WTC11 (cell line): Measurements from ENCODE around the gene CENPX. TPM values are rescaled to one million over a fixed set of nuclear protein-coding genes. Genes with fewer than 3 reads are reported as not detected.

ENCODE experiments used
- ATAC-seq: fragments of 200-7000 bp; cut with Tn5 transposase; 2 replicates; pipeline ENCODE4 v1.10.0; 2021; ENCODE audit warnings: mild to moderate bottlenecking, moderate library complexity
- CTCF ChIA-PET: fragments of 300-600 bp; sonication (Branson Sonifier 250); formaldehyde crosslinking; loops from one replicate; lab custom pipeline; 2021; ENCODE audit warnings: antibody characterized with exemption; lab: Charles Lee
- POLR2A ChIA-PET: fragments of 350-600 bp; sonication (Branson Sonifier 250); formaldehyde crosslinking; loops from one replicate; lab custom pipeline; 2021; ENCODE audit warnings: antibody characterized with exemption; lab: Charles Lee
- DNase-seq: peaks from one replicate; pipeline ENCODE4 v3.0.0; 2021; ENCODE audit warnings: low spot score
- H3K27ac Mint-ChIP-seq: 2 replicates; pipeline ENCODE4 v1.8.0; 2021; ENCODE audit warnings: mixed read lengths
- H3K27me3 Mint-ChIP-seq: 2 replicates; pipeline ENCODE4 v1.8.0; 2021; ENCODE audit warnings: low read depth, mild to moderate bottlenecking, moderate library complexity, mixed read lengths
- H3K36me3 Mint-ChIP-seq: 2 replicates; pipeline ENCODE4 v1.8.0; 2021; ENCODE audit warnings: mixed read lengths
- H3K4me1 Mint-ChIP-seq: 2 replicates; pipeline ENCODE4 v1.8.0; 2022; ENCODE audit warnings: mixed read lengths
- H3K4me3 Mint-ChIP-seq: 2 replicates; pipeline ENCODE4 v1.8.0; 2021; ENCODE audit warnings: mild to moderate bottlenecking, moderate library complexity, mixed read lengths
- H3K9me3 Mint-ChIP-seq: 2 replicates; pipeline ENCODE4 v1.8.0; 2021; ENCODE audit warnings: mixed read lengths
- ARID4B ChIP-seq: sonication (generic); formaldehyde crosslinking; IDR thresholded peaks from 2 replicates; pipeline ENCODE4 v1.8.0; 2023; ENCODE audit warnings: missing genetic modification reagents, mild to moderate bottlenecking, borderline replicate concordance
- ATF1 ChIP-seq: sonication (generic); formaldehyde crosslinking; IDR thresholded peaks from 2 replicates; pipeline ENCODE4 v1.8.1; 2023; ENCODE audit warnings: mild to moderate bottlenecking, moderate library complexity, missing genetic modification reagents
- ATF3 ChIP-seq: sonication (generic); formaldehyde crosslinking; conservative IDR thresholded peaks from 2 replicates; pipeline ENCODE4 v1.8.1; 2022; ENCODE audit warnings: mild to moderate bottlenecking, missing genetic modification reagents
- CTCF ChIP-seq: fragments of 200-600 bp; IDR thresholded peaks from 2 replicates; pipeline ENCODE4 v1.8.0; 2022; ENCODE audit warnings: antibody characterized with exemption
- EMX1 ChIP-seq: fragments of 250-450 bp; sonication (Bioruptor Pico); IDR thresholded peaks from 2 replicates; pipeline ENCODE4 v1.8.0; 2021; ENCODE audit warnings: mild to moderate bottlenecking
- FOXJ3 ChIP-seq: sonication (generic); formaldehyde crosslinking; IDR thresholded peaks from 2 replicates; pipeline ENCODE4 v1.9.0; 2021; ENCODE audit warnings: missing genetic modification reagents, mild to moderate bottlenecking, borderline replicate concordance
- FOXP4 ChIP-seq: sonication (generic); formaldehyde crosslinking; IDR thresholded peaks from 2 replicates; pipeline ENCODE4 v1.8.0; 2022; ENCODE audit warnings: mild to moderate bottlenecking, missing genetic modification reagents
- NR1H2 ChIP-seq: sonication (generic); formaldehyde crosslinking; IDR thresholded peaks from 2 replicates; pipeline ENCODE4 v1.9.0; 2021; ENCODE audit warnings: mild to moderate bottlenecking, moderate library complexity, missing genetic modification reagents
- OVOL2 ChIP-seq: fragments of 250-450 bp; sonication (Bioruptor Pico); IDR thresholded peaks from 2 replicates; pipeline ENCODE4 v1.9.0; 2021; ENCODE audit warnings: mild to moderate bottlenecking, borderline replicate concordance
- SP1 ChIP-seq: sonication (generic); formaldehyde crosslinking; conservative IDR thresholded peaks from 2 replicates; pipeline ENCODE4 v1.8.1; 2022; ENCODE audit warnings: missing genetic modification reagents
- TEAD1 ChIP-seq: sonication (generic); formaldehyde crosslinking; IDR thresholded peaks from 2 replicates; pipeline ENCODE4 v1.8.0; 2022; ENCODE audit warnings: mild to moderate bottlenecking, missing genetic modification reagents
- TP53 ChIP-seq: sonication (generic); formaldehyde crosslinking; IDR thresholded peaks from 2 replicates; pipeline ENCODE4 v1.8.1; 2023; ENCODE audit warnings: mild to moderate bottlenecking, missing genetic modification reagents
- ZNF263 ChIP-seq: sonication (generic); formaldehyde crosslinking; IDR thresholded peaks from 2 replicates; pipeline ENCODE4 v1.8.1; 2022; ENCODE audit warnings: low read depth, mild to moderate bottlenecking, moderate library complexity, missing genetic modification reagents
- total RNA-seq: library from RNA; stranded (reverse); gene quantifications from 3 replicates; pipeline ENCODE4 v1.2.3, GENCODE V29; 2021
- TF ChIP-seq, protein P1 (sequence below): sonication (generic); formaldehyde crosslinking; IDR thresholded peaks from 2 replicates; pipeline ENCODE4 v1.8.1; 2023; ENCODE audit warnings: mild to moderate bottlenecking, missing genetic modification reagents, moderate library complexity
- TF ChIP-seq, protein P2 (sequence below): sonication (generic); formaldehyde crosslinking; IDR thresholded peaks from 2 replicates; pipeline ENCODE4 v1.8.1; 2022; ENCODE audit warnings: mild to moderate bottlenecking, missing genetic modification reagents, moderate library complexity, borderline replicate concordance
- TF ChIP-seq, protein P3 (sequence below): sonication (generic); formaldehyde crosslinking; IDR thresholded peaks from 2 replicates; pipeline ENCODE4 v1.8.1; 2022; ENCODE audit warnings: missing genetic modification reagents, borderline replicate concordance
- TF ChIP-seq, protein P4 (sequence below): fragments of 250-450 bp; sonication (Bioruptor Pico); IDR thresholded peaks from 2 replicates; pipeline ENCODE4 v2.1.2; 2022; ENCODE audit warnings: mild to moderate bottlenecking, moderate library complexity
- TF ChIP-seq, protein P5 (sequence below): sonication (generic); formaldehyde crosslinking; IDR thresholded peaks from 2 replicates; pipeline ENCODE4 v1.8.0; 2022; ENCODE audit warnings: mild to moderate bottlenecking, missing genetic modification reagents
- TF ChIP-seq, protein P6 (sequence below): sonication (generic); formaldehyde crosslinking; IDR thresholded peaks from 2 replicates; pipeline ENCODE4 v1.8.0; 2022; ENCODE audit warnings: mild to moderate bottlenecking, missing genetic modification reagents

The CENPX gene
- total RNA-seq, 1 experiment from 2014 or later: 121 TPM

GRCh38 chr17:82060001-82060380, 37.3 kb upstream of the CENPX start:
- ChIA-PET POLR2A (interaction anchor here (1.5 kb wide), 1 partner anchor 29 kb away, joined by 4 read pairs; no protein-coding TSS in a partner anchor), CTCF (interaction anchor here (0.8 kb wide), 1 partner anchor 22 kb away, joined by 3 read pairs; the partner anchor contains the start of gene DCXR)
- ATAC-seq: no peak
- Mint-ChIP-seq H3K27ac (no peak overlapping the region), H3K9me3 (no peaks in the 10 kb centered on the region), H3K4me1 (no peaks in the 10 kb centered on the region), H3K4me3 (no peak overlapping the region), H3K27me3 (no peaks in the 10 kb centered on the region), H3K36me3 (peaks cover 7% of the 10 kb centered on the region; the same call in 1 of the 2 replicates)
- DNase-seq: no peak
- TF ChIP-seq SP1 (CRISPR knock-in tag): no peak
- no peak for TF ChIP-seq ATF3 (CRISPR knock-in tag)
- no peak for TF ChIP-seq FOXJ3
- no peak for TF ChIP-seq ARID4B (CRISPR knock-in tag)
- TF ChIP-seq, protein P1, sequence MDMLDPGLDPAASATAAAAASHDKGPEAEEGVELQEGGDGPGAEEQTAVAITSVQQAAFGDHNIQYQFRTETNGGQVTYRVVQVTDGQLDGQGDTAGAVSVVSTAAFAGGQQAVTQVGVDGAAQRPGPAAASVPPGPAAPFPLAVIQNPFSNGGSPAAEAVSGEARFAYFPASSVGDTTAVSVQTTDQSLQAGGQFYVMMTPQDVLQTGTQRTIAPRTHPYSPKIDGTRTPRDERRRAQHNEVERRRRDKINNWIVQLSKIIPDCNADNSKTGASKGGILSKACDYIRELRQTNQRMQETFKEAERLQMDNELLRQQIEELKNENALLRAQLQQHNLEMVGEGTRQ (CRISPR knock-in tag): no peak
- no peak for TF ChIP-seq CTCF
- TF ChIP-seq, protein P2, sequence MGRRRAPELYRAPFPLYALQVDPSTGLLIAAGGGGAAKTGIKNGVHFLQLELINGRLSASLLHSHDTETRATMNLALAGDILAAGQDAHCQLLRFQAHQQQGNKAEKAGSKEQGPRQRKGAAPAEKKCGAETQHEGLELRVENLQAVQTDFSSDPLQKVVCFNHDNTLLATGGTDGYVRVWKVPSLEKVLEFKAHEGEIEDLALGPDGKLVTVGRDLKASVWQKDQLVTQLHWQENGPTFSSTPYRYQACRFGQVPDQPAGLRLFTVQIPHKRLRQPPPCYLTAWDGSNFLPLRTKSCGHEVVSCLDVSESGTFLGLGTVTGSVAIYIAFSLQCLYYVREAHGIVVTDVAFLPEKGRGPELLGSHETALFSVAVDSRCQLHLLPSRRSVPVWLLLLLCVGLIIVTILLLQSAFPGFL (CRISPR knock-in tag): no peak
- TF ChIP-seq, protein P3, sequence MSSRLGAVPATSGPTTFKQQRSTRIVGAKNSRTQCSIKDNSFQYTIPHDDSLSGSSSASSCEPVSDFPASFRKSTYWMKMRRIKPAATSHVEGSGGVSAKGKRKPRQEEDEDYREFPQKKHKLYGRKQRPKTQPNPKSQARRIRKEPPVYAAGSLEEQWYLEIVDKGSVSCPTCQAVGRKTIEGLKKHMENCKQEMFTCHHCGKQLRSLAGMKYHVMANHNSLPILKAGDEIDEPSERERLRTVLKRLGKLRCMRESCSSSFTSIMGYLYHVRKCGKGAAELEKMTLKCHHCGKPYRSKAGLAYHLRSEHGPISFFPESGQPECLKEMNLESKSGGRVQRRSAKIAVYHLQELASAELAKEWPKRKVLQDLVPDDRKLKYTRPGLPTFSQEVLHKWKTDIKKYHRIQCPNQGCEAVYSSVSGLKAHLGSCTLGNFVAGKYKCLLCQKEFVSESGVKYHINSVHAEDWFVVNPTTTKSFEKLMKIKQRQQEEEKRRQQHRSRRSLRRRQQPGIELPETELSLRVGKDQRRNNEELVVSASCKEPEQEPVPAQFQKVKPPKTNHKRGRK (CRISPR knock-in tag): no peak
- TF ChIP-seq OVOL2 (CRISPR knock-in tag): no peak
- no peak for TF ChIP-seq ZNF263 (CRISPR knock-in tag)
- no peak for TF ChIP-seq TEAD1 (CRISPR knock-in tag)
- TF ChIP-seq, protein P4, sequence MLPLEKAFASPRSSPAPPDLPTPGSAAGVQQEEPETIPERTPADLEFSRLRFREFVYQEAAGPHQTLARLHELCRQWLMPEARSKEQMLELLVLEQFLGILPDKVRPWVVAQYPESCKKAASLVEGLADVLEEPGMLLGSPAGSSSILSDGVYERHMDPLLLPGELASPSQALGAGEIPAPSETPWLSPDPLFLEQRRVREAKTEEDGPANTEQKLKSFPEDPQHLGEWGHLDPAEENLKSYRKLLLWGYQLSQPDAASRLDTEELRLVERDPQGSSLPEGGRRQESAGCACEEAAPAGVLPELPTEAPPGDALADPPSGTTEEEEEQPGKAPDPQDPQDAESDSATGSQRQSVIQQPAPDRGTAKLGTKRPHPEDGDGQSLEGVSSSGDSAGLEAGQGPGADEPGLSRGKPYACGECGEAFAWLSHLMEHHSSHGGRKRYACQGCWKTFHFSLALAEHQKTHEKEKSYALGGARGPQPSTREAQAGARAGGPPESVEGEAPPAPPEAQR (CRISPR knock-in tag): no peak
- TF ChIP-seq, protein P5, sequence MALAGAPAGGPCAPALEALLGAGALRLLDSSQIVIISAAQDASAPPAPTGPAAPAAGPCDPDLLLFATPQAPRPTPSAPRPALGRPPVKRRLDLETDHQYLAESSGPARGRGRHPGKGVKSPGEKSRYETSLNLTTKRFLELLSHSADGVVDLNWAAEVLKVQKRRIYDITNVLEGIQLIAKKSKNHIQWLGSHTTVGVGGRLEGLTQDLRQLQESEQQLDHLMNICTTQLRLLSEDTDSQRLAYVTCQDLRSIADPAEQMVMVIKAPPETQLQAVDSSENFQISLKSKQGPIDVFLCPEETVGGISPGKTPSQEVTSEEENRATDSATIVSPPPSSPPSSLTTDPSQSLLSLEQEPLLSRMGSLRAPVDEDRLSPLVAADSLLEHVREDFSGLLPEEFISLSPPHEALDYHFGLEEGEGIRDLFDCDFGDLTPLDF (CRISPR knock-in tag): no peak
- no peak for TF ChIP-seq TP53 (CRISPR knock-in tag)
- TF ChIP-seq ATF1: no peak
- TF ChIP-seq, protein P6, sequence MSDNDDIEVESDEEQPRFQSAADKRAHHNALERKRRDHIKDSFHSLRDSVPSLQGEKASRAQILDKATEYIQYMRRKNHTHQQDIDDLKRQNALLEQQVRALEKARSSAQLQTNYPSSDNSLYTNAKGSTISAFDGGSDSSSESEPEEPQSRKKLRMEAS (CRISPR knock-in tag): no peak
- no peak for TF ChIP-seq NR1H2 (CRISPR knock-in tag)
- no peak for TF ChIP-seq EMX1 (CRISPR knock-in tag)
- TF ChIP-seq FOXP4 (CRISPR knock-in tag): no peak
